GF-D8 (cell line): ENCODE data around the gene SPATS2.
"Not testable (repeated sequence)": the region's sequence is repeated elsewhere in the genome, so short reads cannot be mapped to it uniquely, and the experiment has no call there.

ENCODE experiments used
- DNase-seq: peaks from one replicate; lab custom pipeline; 2025; lab: John Stamatoyannopoulos, UW

SPATS2 gene

DNA sequence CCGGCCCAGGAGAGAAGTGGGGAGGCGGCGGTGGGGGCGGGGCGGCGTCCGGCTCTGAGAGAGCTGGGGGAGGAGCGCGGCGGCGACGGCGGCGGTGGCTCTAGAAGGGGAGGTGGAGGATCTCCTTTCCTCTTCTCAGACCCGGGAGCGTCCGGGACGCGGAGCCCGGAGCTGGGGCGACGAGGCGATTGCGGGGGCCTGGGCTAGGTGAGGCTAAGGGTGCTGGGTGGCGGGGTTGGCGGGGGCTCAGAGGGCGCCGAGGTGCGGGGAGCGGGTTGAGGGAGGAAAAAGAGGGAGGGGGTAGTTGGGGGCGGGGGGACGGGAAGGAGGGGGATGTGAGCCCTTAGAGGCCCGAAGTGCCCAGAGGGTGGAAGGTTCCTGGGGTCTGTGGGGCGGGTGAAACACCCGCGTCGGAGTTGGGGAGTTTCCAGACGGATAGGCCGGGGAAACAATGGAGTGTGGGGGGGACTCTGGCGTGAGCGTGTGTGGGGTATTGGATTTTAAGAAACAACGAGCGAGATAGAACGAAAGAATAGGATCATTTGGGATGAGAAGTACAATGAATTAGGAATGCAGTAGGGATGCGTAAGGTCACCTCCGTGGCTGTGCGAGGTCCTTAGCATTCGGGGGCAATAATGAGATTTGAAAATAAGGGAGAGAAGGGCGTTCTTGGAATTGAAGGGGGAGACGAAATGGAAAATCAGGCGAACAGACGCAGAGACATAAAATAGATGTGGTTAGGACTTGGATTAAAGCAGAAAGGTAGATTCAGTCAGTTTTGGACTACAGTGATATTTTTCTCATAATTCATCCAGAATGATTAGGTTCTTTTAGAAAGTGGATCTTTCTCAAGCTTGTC, at the start of gene SPATS2:
Gene SPATS2, plus strand, starts transcription at position 82 of the 859 bp plus-strand sequence. CDS start 93,551 bp downstream, outside the sequence.
- DNase-seq = no peak

DNA sequence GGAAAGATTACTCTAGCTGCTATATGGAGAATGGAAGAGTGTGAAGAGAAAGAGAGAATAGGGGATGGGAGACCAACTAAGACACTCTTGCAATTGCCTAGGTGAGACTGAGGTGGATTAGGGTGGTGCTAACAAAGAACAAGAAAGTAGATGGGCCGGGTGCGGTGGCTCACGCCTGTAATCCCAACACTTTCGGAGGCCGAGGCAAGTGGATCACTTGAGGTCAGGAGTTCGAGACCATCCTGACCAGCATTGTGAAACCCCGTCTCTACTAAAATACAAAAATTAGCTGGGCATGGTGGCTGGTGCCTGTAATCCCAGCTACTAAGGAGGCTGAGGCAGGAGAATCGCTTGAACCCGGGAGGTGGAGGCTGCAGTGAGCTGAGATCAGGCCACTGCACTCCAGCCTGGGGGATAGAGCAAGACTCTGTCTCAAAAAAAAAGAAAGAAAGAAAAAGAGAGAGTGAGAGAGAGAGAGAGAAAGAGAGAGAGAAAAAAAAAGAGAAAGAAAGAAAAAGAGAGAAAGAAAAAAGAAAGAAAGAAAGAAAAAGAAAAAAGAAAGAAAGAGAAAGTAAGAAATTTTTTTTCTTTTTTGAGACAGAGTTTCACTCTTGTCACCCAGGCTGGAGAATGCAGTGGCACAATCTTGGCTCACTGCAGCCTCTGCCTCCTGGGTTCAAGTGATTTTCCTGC, 46.7 kb upstream of the SPATS2 start:
- DNase-seq = not testable (repeated sequence)

DNA sequence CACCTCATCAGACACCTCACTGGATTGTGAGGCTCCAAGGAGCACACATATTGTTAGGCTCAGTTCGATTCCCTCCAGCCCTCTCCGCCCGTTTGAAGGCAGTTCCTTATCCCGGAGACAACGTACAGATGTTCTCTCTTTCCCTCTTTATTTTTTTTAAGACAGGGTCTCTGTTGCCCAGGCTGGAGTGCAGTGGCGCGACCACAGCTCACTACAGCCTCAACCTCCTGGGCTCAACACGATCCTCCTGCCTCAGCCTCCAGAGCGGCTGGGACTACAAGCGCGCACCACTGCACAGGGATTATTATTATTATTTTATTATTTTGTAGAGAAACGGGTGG, 44.9 kb upstream of the SPATS2 start:
- no peak for DNase-seq

DNA sequence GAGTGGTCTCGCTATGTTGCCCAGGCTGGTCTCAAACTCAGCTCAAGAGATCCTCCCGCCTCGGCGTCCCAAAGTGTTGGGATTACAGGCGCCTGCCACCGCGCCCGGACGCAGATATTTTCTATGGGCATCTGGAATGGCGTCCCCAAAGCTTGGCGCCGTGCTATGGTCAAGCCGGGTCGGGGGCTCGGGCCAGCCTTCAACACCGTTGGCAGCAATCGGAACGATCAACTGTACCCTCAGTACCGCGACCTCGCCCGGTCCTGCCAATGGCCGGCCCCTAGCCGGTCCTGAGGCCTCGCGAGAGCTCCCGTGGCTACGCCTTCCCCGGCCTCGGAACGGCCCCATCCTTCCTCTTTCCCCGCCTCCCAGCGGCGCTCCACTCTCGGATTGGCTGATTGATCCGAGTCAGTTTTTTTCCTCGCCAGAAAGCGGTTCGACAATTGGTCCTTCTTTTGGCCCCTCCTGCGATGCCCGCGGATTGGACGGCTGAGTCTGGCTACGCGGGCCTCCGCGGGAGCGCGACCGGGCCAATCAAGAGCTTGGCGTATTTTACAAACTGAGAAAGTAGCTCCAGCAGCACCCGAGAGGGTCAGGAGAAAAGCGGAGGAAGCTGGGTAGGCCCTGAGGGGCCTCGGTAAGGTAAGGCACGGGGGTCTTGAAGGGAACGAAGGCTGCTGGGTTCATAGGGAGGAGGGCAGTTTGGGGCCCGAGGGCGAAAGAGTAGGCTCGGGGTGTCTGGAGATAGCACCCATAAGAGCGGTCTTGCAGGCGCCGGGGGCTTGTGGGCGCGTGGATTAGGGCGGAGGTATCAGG, 44.3 kb upstream of the SPATS2 start, which contains the start of gene TROAP:
Gene TROAP, plus strand, starts transcription at position 548 of the 816 bp plus-strand sequence. CDS start 354 bp downstream, outside the sequence.
- peak; percentile 94 for DNase-seq

DNA sequence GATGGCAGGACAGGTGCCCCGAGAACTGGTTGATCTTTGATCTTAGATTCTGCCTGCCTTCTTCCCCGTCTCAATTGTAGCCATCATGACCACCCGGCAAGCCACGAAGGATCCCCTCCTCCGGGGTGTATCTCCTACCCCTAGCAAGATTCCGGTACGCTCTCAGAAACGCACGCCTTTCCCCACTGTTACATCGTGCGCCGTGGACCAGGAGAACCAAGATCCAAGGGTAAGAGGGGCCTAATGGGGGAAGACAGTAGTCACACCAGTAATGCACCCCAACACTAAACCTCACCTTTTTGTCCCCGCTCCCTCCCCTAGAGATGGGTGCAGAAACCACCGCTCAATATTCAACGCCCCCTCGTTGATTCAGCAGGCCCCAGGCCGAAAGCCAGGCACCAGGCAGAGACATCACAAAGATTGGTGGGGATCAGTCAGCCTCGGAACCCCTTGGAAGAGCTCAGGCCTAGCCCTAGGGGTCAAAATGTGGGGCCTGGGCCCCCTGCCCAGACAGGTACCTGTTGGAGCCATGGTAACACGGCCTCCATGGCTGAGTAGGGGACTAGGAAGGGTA, 43.7 kb upstream of the SPATS2 start:
- no peak for DNase-seq

DNA sequence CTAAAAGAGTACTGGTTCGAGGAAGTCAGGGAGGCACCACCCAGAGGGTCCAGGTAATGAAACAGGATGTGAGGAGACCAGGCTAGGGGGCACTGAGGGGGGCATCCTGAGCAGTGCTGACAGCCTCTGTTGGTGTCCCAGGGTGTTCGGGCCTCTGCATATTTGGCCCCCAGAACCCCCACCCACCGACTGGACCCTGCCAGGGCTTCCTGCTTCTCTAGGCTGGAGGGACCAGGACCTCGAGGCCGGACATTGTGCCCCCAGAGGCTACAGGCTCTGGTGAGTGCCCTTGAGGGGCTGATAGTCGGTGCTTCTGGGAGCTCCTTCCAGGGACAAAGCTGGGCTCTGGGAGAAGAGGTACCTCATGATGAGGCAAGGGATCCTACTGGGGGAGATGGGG, 41.7 kb upstream of the SPATS2 start:
- no peak for DNase-seq

DNA sequence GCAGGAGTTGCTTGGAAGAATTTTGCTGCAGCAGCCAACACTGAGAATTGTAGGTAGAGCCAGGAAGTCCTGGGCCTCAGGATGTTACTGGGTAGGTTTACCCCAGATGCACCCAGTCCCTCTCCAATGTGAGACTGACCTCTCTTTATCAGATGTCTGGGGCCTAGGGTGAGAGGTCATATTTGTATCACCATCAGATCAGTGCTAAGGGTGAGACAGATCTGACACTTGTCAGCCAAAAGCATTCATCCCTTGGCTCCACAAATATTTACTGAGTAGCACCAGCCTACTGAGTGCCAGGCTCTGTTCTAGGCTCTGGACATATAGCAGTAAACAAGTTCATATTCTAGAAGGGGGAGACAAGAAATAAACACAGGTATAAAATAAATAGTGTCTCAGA, 39.9 kb upstream of the SPATS2 start:
- DNase-seq = no peak

DNA sequence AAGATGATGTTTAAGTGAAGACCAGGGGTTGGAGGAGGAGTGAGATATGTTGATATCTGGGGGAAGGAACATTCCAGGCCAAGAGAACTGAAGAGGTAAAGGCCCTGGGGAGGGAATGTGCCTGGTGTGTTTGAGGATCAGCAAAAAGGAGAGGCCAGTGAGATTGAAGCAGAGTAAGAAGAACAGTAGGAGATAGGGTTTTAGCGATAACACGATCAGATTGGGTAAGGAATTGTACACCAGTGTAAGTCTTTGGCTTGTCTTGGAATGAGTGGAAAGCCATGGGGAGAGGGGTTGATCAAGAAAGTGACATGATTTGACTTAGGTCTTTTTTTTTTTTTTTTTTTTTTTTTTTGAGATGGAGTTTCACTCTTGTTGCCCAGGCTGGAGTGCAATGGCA, 39.4 kb upstream of the SPATS2 start:
- DNase-seq = no peak

DNA sequence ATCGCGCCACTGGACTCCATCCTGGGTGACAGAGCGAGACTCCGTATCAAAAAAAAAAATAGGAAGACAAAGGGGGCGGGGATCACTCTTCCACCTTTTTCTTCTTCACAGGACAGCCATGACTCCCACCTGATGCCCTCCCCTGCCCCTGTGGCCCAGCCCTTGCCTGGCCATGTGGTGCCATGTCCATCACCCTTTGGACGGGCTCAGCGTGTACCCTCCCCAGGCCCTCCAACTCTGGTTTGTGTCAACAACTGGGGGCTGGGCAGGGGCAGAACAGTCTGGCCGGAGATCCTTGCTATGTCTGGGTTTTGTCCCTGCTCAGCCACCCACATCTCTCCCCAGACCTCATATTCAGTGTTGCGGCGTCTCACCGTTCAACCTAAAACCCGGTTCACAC, 38.4 kb upstream of the SPATS2 start:
- DNase-seq = no peak

DNA sequence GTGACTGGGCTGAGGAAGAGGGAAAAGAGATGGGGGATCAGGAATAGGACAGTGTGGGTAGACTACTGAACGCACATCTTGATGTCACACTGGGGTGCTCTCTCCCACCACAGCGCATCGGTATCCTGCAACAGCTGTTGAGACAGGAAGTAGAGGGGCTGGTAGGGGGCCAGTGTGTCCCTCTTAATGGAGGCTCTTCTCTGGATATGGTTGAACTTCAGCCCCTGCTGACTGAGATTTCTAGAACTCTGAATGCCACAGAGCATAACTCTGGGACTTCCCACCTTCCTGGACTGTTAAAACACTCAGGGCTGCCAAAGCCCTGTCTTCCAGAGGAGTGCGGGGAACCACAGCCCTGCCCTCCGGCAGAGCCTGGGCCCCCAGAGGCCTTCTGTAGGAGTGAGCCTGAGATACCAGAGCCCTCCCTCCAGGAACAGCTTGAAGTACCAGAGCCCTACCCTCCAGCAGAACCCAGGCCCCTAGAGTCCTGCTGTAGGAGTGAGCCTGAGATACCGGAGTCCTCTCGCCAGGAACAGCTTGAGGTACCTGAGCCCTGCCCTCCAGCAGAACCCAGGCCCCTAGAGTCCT, 37.1 kb upstream of the SPATS2 start:
- DNase-seq = no peak

DNA sequence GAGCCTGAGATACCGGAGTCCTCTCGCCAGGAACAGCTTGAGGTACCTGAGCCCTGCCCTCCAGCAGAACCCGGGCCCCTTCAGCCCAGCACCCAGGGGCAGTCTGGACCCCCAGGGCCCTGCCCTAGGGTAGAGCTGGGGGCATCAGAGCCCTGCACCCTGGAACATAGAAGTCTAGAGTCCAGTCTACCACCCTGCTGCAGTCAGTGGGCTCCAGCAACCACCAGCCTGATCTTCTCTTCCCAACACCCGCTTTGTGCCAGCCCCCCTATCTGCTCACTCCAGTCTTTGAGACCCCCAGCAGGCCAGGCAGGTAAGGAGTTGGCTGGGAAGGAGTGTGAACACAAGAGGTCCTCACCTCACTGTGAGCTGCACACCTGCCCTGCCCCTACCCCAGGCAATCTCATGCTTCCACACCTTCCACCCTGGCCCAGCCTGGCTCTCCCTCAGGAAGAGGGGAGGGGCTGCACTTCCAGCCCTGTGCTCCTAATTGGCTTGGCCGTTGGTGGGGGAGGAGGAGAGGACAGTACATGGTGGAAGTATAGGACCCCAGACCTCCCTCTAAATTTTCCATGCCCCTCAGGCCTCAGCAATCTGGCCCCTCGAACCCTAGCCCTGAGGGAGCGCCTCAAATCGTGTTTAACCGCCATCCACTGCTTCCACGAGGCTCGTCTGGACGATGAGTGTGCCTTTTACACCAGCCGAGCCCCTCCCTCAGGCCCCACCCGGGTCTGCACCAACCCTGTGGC, 36.5 kb upstream of the SPATS2 start:
- no peak for DNase-seq

DNA sequence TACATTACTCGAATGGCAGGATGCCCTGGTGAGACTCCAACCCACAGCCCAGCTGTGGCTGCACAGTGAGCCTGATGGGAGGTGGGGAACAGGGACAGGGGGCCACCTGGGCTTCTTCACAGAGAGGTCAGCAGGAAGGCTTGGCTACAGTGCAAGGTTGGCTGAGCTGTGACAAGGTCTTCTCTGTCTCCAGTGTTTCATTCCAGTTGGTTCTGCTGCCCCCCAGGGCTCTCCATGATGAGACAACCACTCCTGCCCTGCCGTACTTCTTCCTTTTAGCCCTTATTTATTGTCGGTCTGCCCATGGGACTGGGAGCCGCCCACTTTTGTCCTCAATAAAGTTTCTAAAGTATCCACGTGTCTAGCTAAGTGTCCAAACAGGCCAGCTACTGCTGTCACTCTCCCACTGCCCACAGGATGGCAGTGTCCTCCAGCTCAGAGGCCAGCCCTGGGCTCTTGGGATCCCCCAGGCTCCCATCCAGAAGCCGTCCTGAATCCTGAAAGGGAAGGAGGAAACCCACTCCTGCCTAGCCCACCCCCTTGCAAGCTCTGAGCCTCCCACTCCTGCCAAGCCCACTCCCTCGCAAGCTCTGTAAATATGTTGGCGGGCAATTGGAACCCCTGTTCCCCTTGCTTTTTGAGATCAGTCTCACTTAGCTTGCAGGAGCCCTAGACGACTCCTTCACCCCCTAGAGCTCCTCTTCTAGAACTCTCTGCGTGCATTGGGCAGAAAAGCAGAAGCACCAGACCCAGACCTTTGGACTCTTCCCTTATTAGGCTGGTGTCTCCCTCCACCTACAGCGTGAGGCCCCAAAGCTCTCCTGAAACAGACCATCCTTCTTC, 35.7 kb upstream of the SPATS2 start:
- DNase-seq = no peak

DNA sequence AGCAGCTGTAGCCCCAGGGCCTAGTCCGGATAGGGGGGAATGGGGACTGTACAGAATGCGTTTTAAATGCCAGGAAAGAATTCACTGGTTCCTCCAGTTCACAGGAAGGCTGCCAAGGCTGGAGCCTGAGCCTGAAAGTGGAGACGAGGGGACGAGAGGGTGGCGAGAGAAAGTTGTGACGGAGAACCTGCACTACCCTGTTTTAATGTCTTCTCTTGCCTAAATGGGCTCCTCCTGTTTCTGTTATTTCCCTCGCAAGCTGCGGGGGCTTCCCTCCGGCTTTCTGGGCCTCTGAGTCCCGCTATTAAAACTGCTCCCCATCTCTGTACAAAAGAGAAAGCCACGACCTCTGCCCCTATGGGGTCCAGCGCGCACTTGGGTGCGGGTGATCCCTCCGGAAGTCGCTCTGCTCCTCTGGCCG, 34.8 kb upstream of the SPATS2 start:
- DNase-seq = no peak

DNA sequence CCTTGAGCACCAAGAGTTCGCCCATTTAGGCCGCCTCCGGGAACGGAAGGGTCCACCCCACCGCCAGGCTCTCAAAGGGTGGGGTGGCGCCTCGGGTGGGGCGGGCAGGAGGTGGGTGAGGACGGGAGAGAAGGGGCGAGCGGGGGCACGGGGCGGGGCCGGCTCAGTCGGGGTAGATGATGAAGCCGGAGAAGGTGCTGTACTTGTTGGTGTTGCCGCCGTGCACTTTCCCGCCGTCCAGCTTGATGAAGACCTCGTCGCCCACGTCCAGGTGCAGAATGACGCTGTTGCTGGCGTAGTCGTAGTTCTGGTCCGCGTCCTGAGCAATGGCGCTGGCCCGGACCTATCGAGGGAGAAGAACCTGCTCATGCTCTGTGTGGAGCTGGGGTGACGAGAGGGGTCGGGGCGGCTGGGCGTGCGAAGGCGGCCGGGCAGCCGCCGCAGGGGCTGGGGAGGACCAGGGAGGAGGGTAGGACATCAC, 34.3 kb upstream of the SPATS2 start:
- no peak for DNase-seq

DNA sequence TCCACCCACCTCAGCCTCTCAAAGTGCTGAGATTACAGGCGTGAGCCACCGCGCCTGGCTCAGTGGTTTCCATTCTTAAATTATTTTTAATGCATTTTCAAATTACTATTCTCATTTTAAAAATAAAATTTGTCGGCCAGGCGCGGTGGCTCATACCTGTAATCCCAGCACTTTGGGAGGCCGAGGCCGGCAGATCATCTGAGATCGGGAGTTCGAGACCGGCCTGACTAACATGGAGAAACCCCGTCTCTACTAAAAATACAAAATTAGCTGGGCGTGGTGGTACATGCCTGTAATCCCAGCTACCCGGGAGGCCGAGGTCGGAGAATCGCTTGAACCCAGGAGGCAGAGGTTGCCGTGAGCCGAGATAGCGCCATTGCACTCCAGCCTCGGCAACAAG, 33.5 kb upstream of the SPATS2 start:
- not testable (repeated sequence) for DNase-seq

DNA sequence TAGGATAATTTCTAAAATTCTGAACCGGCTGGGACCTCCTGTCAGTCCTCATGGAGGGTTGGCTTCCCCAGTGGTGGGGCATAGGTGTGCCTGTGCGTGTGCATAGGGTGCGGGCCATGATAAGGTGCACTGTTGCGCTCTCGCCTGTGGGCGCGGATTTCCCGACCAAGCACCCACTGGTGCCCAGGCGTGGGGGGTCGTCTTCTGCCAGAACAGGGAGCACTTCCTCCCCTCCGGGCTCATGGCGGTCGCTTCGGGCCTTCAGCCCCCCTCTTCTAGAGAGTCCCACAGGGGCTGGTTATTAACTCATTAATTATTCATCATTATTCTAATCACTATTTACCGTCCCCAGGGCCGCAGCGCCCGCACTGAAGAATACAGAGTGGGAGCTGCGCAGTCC, 33.0 kb upstream of the SPATS2 start:
- no peak for DNase-seq

DNA sequence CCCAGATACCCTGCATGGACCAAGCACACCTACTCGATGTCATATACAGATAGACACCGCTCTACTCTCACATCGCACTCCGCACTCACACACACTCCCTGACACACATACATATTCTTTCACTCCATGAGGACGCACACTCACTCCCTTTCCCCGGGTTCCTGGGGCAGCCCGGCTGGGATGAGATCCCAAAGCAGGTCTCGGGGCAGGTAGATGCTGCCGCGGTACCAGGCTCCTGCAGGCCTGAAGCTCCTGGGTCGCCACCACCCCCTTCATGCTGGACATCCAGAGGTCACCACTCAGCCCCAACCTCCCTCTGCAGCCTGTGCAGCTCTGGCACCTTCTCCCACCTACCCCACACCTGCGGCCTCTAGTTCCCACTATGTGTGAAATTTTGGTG, 32.6 kb upstream of the SPATS2 start:
- no peak for DNase-seq

DNA sequence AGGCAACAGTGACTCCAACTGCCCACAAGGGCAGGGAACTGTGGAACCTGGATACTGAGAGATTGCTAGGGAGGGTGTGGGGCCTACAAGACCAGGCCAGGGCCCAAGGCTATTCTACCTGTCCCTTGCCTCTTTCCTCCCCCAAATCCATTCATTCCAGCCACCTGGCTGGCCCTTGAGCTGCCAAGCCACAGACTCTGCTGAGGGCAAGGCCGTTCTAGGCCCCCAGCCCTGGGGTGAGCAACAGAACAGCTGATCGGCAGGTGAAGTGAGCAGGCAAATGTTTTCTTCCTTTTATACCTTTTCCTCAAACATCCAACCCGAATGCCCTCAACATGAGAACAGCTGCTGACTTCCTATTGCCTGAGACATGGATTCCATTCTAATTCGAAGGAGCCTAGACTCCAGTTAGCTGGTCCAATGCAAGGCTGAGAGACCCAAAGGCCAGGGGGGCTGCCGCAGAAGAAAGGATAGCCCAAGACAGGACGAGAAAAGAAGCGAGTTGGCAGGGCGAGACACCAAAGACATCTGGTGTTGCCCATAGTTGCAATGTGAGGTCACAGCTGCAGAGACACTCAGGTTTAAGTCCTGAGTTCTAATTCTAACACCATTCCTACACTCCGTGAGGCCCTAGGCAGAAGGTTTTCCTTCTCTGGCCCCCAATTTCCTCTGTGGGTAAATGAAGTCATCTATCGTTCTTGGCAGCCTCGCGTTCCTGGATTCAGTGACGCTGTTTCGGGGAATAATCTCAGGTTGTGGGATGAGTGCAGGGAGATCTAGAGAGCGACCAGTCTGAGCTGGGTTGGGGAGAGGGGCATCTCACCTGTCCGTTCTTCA, 31.9 kb upstream of the SPATS2 start:
- no peak for DNase-seq
